ENCODE results near the gene AUTS2.
"Not testable (repeated sequence)": the region's sequence is repeated elsewhere in the genome, so short reads cannot be mapped to it uniquely, and the experiment has no call there.

The AUTS2 gene

DNA sequence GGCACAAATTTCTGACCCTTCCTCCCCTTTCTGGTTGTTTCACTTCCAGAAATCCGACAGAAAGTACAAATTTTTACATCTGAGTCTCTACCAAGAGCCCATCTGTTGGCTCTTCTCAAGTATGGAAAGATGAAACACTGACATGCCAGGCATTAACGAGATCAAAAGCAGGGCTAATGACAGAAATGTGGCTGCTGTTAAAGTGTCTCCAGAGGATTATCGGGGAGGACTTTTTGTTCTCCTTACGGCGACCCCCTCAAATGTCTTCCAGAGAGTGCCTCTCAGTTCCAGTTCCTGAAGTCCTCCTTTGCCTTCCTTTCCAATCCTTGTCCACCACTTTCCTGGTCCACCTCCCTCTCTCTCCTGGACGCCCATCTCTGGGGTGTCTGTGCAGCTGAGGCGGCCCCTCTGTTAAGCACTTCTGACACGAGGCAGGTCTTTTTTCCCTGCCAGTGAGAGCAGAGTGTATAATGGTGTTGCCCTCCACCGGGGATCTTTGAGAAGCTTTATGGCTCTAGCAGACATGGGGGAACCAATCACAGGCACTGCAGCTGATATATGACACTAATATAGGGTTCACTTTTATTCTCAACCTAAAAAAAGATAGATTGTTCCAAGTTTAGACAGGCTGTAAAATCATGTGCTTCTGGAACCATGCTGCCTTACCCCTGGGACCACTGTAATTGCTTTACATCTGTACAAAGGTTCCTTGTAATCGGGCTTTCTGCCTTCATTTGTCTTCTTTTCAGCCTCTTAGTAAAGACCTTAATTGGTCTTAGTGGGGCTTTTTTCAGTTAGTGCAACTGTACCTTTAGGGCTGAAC, 757.1 kb downstream of the AUTS2 start:
- no peak for DNase-seq

GRCh38 chr7:70356085-70356786, 758.0 kb downstream of the AUTS2 start:
- no peak for DNase-seq

GRCh38 chr7:70356787-70357328, 758.6 kb downstream of the AUTS2 start:
- DNase-seq = no peak

DNA sequence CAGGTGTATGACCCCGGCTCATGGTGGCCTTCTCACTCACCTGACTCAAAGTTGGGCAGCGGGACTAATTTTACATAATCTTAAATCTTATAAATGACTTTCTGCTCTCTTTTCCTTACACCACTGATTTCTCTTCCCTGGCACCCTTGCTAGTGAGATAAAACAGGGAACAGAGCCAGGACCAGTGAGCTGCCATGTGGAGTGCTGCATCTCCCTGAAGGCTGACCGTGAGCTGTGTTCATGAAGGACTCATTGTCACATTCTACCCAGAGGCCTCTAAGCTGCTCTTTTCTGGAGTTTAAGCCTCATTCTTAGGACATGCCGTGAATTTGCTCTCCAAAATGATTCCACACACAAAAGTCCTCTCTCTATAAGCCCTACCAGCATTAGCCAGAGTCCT, 762.3 kb downstream of the AUTS2 start:
- DNase-seq = no peak

- peak in 1 of 5 experiments; percentile 52 for DNase-seq
Observed at GRCh38 chr7:70361821-70362220, 763.5 kb downstream of the AUTS2 start.

DNA sequence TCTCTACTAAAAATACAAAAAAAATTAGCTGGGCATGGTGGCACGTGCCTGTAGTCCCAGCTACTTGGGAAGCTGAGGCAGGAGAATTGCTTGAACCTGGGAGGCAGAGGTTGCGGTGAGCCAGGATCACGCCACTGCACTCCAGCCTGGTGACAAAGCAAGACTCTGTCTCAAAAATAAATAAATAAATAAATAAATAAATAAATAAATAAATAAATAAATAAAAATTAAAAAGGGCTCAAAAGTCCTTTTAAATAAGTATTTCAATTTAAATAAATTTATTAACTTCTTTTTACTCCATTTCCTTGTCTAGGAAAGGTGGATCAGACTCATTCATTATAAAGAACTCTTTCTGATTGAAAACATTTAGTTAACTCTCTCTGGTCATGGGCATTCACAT, 766.1 kb downstream of the AUTS2 start:
- DNase-seq = not testable (repeated sequence)

DNA sequence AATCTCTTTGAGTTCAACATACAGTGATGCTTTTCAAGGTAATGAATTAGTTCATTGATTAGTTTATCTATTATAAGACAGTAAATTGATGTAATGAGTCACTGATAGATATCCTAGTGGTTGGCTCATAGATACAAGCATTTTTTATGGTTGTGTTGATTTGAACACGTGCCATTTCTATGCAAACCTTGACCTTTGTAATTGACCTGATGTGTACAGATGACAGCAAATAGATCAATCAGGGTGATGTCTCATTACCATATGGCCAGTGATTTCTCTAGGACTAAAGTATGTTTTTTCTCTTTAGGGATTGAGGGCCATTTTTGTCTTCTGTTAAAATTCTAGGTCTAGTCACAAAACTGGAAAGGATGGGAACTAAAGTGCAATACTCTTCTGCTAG, 773.4 kb downstream of the AUTS2 start:
- DNase-seq = no peak

DNA sequence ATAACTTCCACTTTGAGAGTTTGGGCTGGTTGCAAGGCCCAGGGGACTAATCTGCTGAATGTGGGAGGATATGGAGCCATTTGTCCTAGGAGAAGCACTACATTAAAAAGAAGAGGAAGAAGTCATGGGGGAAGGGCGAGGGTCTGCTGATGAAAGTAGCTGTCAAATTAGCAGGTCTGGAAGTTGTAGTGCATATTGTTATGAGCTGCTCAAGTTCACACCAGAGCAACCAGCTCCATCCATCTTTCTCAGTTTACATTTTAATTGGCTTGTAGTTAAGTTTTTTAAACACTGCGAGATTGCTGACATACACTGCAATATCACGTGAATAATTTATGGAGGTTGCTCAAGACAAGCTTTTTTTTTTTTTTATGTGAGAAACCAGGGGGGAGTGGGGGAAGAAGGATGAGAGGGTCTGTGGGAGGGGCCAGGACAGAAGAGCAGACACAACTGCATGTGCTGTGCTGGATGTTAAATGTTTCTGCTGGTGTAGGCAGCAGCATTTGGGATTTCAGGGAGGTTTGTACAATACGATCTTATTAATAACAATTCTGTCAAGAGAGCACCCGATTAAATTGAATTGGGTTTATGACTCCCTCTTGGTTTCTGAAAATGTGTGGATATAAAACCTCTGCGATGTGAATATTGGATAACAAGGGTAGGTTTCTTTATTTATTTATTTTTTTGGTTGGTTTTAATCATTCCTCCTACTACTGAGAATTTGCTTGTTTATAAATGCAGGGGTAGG, 774.7 kb downstream of the AUTS2 start:
- no peak for DNase-seq

DNA sequence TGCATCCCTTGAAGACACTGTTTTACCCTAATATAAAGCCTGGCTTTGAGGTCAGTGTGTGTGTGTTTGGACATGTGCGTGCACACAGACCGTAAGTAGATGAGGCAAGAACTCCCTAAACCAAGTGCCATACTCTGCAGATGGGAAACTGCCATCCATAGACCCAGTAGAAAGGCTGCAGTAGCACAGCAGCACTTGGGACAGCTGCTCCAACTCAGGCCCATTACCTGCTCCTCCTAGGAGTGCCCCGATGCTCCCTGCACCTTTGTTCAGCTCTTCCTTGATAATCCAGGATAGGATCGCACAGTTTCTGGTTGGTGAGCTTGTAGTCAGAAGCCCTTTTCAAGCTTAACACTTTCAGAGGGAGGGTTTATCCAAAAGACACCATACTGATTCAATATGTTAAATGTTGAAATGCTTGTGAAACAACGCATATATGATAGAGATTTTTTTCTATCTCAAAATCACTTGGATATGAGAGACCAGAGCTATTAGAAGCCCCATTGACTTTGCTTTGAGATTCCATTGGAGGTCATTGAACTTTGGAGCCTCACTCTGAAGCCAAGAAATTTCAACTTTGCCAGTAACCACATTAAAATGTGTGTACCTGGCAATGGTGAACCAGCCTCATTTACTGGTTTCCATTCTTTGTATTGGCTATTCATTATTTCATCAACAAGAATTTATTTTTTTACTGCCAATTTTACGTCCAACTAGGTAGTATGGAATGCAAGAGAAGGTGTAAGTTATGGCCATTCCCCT, 776.7 kb downstream of the AUTS2 start:
- no peak for DNase-seq

DNA sequence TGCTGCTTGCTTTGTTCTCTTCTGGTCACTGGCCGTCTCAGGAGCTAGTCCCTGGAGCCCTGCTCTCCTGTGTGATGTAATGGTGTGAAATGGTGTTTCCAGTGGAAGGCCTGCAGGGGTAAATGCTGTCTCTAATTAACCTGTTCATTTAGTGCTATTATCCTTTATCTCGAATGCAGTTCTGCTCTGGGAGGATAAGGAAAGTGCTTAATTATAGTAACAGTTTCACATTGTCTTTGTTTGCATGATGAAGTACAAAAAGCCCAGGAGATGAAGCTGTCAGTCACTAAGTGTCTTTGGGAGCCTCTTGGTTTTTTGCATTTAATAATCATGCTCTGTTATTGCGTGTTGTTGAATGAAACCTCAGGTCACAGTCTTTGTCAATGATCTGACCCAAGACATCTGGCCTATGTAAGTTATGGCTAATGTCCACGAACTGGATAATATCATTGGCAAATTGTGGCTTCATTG, 778.3 kb downstream of the AUTS2 start:
- DNase-seq = no peak

DNA sequence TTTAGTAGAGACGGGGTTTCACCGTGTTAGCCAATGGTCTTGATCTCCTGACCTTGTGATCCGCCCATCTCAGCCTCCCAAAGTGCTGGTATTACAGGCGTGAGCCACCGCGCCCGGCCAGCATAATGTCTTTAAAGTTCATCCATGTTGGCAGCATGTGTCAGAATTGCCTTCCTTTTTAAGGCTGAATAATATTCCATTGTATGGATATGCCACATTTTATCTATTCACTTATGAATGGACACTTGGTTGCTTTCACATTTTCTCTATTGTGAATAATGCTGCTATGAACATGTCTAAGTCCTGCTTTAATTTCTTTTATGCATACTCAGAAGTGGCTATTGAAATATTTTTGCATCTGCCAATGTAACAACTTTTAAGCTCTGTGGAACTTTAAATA, 779.7 kb downstream of the AUTS2 start:
- no peak for DNase-seq

DNA sequence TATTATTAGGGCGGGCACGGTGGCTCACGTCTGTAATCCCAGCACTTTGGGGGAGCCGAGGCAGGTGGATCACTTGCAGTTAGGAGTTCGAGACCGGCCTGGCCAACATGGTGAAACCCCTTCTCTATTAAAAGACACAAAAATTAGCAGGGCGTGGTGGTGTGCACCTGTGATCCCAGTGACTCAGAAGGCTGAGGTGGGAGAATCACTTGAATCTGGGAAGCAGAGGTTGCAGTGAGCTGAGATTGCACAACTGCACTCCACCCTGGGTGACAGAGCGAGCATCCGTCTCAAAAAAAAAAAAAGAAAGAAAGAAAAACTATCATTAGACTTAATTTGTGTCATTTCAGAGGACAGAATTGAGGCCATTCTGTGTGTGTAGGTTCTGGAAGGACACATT, 780.9 kb downstream of the AUTS2 start:
- no peak for DNase-seq

DNA sequence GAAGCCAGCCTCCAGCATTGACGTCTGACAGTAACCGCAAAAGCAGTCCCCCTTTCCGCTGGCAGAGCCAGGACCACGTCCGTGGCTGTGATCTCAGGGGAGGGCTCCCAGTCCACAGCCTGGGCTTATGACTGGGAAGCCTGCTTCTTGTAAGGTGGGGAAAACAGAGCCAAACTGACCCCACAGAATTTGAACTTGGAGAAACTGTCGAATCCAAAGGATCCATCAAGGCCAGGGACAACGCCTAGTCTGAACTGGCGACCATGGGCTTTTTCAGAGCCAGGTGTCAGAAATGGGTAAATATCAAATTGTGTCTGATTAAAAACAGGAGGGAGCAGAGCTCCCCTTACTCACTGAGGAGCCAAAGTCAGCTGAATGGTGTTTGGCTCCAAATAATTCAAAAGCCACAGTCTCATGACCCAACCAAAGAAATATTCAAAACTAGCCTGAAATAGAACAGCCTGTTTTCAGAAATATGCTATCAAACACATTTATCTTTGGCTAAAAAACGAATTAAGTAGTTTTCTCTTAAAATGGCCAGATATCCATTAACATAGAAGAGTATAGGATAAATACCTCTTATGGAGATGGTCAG, 782.2 kb downstream of the AUTS2 start:
- DNase-seq = no peak

- no peak for DNase-seq
Observed at GRCh38 chr7:70383066-70383782, 784.9 kb downstream of the AUTS2 start.

DNA sequence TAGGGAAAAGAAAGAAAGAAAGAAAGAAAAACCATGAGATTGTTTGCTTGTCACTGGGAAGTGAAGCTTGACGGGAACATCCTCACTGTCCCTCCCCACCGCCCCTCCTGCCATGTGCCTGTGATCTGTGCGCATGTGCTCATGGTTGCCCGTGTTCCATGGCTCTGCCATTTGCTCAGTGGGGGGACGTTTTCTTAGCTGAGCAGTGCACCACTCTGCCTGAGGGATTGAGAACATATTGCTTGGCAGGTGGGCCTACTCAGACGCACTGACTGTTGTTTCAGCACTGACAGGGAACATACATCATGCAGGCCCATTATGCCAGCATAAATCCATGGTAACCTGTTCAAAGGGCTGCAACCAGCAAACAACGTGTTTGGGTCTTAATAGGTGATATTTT, 785.7 kb downstream of the AUTS2 start:
- no peak for DNase-seq

- no peak for DNase-seq
Observed at GRCh38 chr7:70384891-70385290, 786.6 kb downstream of the AUTS2 start.

GRCh38 chr7:70387217-70387616, 788.9 kb downstream of the AUTS2 start:
- no peak for DNase-seq

DNA sequence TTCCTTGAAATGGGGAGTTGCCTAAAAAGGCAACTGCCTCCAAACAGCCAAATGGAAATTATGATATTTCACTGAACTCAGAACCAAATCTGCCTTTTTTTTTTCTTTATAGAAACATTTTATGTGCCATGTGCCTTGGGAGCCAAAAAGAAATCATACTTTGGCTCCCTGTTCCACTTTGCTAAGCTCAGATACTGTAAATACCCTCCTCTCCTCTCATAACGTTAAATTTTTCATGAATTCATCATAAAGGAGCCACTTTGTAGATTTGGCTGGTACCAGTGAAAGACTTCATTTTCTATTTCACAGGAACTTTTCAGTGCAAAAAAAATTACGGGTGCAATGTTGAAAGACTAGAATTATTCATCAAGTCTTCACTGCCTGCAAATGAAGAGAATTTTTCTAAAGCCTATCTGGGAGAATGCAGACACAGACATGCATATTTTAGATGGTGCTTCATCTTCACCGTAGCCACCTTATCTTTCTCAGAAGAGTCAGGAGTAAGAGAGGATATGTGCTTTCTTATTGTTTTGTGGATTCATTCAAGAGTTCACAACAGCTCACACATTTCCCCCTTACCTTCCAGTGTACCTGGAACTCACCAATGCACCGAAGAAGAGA, 791.4 kb downstream of the AUTS2 start:
- no peak for DNase-seq

DNA sequence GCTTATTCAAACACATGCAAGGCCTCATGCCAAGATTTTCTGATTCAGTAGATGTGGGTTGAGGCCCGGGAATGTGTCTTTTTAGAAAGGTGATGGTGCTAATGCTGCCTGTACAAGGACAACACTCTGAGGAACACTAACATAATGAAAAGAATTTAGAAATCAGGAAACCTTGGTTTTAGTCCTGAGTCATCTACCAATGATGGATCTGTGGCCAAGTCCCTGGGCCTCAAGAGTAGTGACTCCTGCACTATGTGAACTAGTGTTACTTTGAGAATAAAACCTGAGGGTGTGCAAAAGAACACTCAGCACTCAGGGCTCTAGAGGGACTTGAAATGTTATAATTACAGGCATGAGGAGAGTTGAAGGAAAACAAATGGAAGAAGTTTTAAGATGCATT, 792.0 kb downstream of the AUTS2 start:
- no peak for DNase-seq

GRCh38 chr7:70392256-70392876, 794.1 kb downstream of the AUTS2 start:
- DNase-seq = no peak

Measured in T-helper 2 cell (primary cell).